Hematopoietic multipotent progenitor cell treated with erythropoietin and hydrocortisone succinate and interleukin-3 and kit ligand, for 8 days (in vitro differentiated cells): Measurements from ENCODE around the gene CMTM4.

ENCODE experiments used
- DNase-seq: peaks from one replicate; pipeline ENCODE4 v3.0.0-alpha.2; 2015

CMTM4 gene

GRCh38 chr16:66696669-66697630 is at the start of gene CMTM4:
Gene CMTM4 (minus strand): TSS chr16:66696743. CDS start chr16:66696525, 218 bp downstream.
- peak; percentile 74 for DNase-seq

DNA sequence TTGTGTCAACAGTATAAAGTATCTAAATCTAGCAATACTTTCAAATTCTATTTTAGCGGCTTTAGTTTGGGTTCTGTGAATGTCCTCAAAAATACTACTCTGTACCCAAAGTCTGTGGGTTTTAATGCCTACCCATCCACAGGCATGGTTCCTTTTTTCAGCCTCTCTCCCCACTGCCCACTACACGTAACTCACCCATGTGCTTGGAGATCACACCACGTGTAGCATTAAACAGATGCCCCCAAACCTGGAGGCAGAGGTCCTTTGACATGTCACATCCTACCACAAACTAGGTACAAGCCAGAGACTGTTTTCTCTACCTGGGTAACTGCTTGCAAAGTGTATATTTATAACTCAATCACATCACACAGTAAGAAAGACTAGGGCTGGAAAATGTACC is 49.5 kb upstream of the CMTM4 start:
- DNase-seq, result no peak

DNA sequence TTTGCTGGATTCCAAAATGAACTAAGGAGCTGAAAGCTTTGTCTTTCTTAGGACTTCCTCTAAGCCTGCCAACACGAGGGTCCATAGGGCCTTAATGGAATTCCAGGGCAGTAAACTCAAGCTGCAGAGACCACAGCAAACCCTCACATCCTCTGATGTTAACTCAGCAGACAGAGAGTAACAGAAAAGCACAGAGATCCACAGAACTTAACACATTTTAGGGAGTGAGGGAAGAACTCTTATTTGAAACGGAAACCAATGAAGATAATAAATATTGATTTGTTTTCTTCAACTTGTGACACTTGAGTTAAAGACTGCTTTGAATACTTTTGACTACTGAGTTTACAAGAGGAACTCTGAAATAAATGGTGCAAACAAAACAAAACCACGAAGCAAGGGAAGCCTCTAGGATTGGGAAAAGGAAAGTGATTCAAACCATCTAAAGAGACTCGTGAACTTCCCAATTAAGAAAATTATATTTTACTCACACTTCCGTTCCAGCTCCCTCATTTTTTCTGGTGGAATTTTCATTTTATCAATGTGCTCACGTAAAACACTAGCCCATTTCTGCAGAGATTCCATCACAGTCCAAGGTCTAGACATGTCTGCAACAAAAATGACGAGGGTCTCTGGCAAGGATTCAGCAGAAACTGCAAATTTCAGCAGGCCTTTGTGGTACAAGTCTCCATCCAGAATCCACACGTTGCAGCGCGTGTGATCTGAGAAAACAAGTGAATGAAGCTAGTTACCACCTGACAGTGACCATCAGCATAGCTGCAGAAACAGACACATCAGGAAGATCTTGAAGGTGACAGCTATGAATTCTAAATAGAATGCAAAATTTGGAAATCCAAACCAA is 45.6 kb upstream of the CMTM4 start:
- no peak for DNase-seq

DNA sequence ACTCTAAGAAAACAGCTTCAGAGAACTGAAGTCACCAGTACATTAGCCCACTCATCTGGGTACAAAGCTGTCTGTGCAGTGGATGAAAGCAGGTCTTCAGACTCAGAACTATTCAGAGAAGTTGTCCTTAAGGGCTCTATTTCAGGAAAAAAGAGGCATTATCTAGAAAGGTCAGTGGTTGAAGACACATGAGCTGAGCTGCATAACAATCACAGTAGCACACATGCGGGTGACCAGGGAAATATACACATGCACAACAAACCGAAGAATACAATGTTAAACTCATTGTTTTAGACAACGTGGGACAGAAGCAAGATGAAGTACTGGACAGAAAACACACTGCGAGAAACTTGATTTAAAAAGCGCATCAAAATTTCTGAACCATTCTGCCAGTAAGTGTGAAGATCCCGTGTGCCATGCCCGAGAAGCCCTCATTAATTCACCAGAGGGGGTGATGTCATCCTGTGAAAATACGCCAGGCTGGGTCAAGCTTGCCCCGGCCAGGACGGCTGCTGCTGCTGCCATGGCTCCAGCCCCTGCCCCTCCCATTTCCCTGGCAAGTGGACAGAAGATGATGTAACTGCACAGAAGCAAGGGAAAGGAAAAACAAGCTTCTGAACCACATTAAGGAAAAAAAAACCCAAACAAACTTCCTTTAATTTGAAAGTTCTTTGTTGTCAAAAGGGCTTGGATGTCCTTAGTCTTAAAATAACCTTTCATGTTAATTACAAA is 44.8 kb upstream of the CMTM4 start:
- DNase-seq, result peak; percentile 18

- DNase-seq, result peak; percentile 27
Measured at GRCh38 chr16:66740533-66740932, 44.0 kb upstream of the CMTM4 start.

GRCh38 chr16:66740010-66740409 is 43.5 kb upstream of the CMTM4 start:
- peak; percentile 67 for DNase-seq

- DNase-seq, result no peak
Measured at GRCh38 chr16:66735891-66736290, 39.3 kb upstream of the CMTM4 start.

- no peak for DNase-seq
Measured at GRCh38 chr16:66731101-66731500, 34.6 kb upstream of the CMTM4 start.

- no peak for DNase-seq
Measured at GRCh38 chr16:66728804-66729203, 32.3 kb upstream of the CMTM4 start.

GRCh38 chr16:66728117-66728787 is 31.7 kb upstream of the CMTM4 start:
- DNase-seq, result peak; percentile 78

DNA sequence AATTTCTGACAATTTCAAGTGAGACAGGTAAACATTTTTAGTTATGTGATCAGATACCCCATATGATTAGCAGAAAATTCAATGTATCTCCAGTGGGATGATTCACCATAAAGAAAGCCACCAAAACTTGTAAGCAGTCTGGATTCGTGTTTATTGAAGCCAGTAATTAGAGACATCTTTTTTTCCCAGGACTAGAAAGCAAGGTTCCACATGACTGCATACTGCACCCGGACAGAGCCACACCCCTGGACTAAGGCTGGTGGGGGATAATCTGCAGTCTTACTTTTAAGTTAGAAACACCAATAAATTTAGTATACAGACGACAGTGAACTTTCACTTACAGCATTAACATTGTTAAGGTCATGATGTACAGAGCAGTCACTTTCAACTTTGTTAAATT is 24.2 kb upstream of the CMTM4 start:
- no peak for DNase-seq

GRCh38 chr16:66719246-66719645 is 22.7 kb upstream of the CMTM4 start:
- DNase-seq, result no peak

DNA sequence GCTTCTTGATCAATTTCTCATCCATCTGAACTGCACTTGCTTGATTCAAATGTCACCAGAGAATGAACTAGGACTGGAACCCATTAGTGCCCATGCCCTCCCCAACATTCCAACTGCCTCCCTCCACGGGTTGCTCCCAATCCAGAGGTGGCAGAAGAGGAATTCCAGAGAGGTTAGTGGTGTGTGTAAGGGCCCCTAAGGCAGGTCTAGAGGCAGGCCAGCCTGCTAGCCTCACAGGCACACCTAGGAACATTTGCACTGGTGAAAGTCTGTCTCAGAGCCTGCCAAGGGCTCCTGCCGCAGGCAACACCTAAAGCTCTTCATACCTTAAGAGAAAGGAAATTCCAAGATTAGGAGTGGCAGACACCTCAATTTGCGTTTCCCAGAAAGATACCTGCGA is 21.2 kb upstream of the CMTM4 start:
- no peak for DNase-seq

DNA sequence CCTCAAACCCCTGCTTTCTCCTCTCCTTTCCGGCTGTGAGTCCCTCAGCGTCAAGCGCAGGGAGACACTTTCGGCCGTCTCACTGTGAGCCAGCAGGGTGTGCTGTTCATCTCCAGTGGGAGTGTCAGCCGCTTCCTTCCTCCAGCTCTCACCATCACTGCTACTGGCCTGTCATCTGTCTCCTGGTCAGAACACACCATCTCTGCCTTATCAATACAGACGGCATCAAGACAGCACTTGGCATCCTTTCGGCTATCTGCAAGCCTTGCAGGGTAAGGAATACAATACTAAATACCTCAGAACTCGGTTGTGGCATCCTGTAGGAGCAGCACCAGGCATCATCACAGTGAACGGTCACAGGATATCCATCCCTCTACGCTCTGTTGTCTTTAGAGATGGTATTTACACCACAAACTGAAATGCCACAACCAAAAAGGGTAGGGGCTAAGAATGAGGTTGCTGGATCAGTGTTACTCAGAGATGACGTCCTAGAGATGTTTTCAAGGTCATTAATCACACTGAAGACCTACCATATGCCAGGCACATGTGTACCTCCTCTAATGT is 20.7 kb upstream of the CMTM4 start:
- DNase-seq, result peak; percentile 49

DNA sequence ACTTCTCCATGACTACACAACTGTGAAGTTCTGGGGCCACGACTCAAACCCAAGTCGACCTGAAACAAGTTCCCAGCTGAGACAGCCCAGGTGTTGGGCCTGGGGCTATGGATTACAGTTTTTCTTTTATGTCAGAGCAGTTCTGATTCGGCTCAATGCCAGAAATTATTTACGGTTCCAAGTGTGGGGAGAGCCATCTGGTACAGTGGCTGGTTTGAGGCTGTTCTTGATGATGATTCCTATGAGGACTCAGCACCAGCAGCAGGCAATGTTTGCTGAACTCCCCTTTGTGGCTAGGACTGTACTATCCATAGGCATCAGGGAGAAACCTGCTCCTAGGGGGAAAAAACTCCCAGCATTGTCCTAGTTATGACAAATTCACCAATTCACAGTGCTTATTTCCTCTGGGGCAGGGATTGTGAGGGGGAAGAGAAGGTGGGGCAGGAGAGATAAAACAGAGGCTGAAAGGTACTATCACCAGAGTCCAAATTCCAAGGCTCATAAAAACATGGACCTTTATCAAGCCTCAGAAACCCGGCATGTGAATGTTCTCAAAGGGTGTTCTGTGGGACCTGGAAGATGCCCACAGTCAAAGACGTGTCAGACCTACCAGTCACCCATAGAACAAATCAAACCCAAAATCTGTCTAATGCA is 18.2 kb upstream of the CMTM4 start:
- no peak for DNase-seq

- DNase-seq, result no peak
Measured at GRCh38 chr16:66714062-66714461, 17.5 kb upstream of the CMTM4 start.

GRCh38 chr16:66713076-66713475 is 16.5 kb upstream of the CMTM4 start:
- no peak for DNase-seq

GRCh38 chr16:66712512-66712911 is 16.0 kb upstream of the CMTM4 start:
- DNase-seq, result no peak

DNA sequence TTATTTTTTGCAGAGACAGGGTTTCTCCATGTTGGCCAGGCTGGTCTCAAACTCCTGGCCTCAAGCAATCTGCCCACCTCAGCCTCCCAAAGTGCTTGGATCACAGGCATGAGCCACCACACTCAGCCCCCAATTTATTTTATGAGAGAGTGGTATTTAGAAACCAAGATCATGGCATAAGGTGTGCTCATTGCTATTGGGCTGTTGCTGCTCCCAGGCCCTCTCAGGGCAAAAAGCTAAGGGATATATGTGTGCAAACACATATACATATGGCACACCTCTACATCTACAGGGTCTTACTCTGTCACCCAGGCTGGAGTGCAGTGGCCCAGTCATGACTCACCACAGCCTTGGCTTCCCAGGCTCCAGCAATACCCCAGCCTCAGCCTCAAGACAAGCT is 15.0 kb upstream of the CMTM4 start:
- no peak for DNase-seq

DNA sequence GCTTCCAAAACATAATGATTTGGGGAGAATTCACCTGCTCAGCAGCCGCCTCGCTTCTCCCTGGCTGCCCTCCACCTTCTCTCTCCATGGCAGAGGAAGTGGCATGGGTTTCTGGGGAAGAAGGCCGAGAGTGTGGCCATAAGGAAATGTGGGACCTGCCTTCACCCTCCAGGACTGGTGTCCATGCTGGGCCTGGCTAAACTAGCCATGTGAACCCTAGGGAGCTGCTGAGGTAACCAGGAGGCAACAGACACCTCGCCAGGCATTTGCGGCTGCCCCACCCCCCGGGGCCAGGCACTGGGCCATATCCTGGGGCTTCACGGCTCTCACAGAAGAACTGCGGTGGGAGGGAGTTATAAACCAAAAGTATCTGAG is 9.9 kb upstream of the CMTM4 start:
- no peak for DNase-seq

DNA sequence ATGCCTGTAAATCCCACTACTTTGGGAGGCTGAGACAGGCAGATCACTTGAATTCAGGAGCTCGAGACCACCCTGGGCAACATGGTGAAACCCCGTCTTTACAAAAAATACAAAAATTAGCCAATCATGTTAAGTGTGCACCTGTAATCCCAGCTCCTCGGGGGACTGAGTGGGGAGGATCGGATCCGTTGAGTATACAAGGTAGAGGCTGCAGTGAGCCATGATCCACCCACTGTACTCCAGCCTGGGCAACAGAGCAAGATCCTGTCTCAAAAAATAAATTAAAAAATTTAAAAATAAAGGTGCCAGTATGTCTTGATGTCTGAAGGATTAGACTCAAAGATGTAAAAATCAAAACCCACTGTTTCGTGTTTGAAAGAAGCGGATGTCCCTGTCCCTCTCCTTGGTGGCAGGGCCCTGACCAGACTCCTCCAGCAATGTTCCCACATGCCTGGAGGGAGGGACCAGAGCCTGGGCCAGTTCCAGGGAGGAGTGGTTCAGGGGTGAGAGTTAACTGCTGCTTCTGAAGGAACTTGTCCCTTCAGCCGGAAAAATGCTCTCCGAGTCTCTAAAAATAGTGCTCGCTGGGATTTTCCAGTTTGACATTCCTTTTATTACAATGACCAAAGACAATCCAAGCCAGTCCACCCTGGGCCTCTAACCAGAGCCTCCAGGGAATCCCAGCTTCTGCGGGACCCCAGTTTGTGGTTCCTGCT is 9.4 kb upstream of the CMTM4 start:
- no peak for DNase-seq
